HS-5 (cell line): ENCODE measurements around the gene NUP54.

Experiments used
- DNase-seq: peaks from one replicate; pipeline ENCODE4 v3.0.0-alpha.2; 2012; ENCODE audit warnings: low read depth

NUP54 gene

GRCh38 chr4:76148142-76148865 is at the start of gene NUP54:
NUP54 (minus strand) TSS chr4:76148397; CDS start chr4:76148374, 23 bp downstream.
- peak; percentile 81 for DNase-seq

- no peak for DNase-seq
These were observed 49.0 kb upstream of the NUP54 start for GRCh38 chr4:76197031-76197743.

- DNase-seq = no peak
These were observed 48.2 kb upstream of the NUP54 start for GRCh38 chr4:76196376-76196775.

- DNase-seq = no peak
These were observed 47.1 kb upstream of the NUP54 start for GRCh38 chr4:76195326-76195725.

- peak; percentile 89 for DNase-seq
These were observed 46.1 kb upstream of the NUP54 start for GRCh38 chr4:76194325-76194724.

GRCh38 chr4:76192236-76192635 is 44.0 kb upstream of the NUP54 start:
- DNase-seq = no peak

- DNase-seq = no peak
These were observed 40.4 kb upstream of the NUP54 start for GRCh38 chr4:76188557-76188956.

- DNase-seq = no peak
These were observed 40.0 kb upstream of the NUP54 start for GRCh38 chr4:76188149-76188548.

GRCh38 chr4:76187152-76187551 is 39.0 kb upstream of the NUP54 start:
- DNase-seq = no peak

GRCh38 chr4:76182463-76182862 is 34.3 kb upstream of the NUP54 start:
- DNase-seq = no peak

GRCh38 chr4:76179398-76180318 is 31.5 kb upstream of the NUP54 start:
- no peak for DNase-seq

GRCh38 chr4:76178296-76178695 is 30.1 kb upstream of the NUP54 start:
- DNase-seq = no peak

GRCh38 chr4:76177709-76178108 is 29.5 kb upstream of the NUP54 start:
- no peak for DNase-seq

- no peak for DNase-seq
These were observed 27.1 kb upstream of the NUP54 start for GRCh38 chr4:76175336-76175735.

- no peak for DNase-seq
These were observed 26.0 kb upstream of the NUP54 start for GRCh38 chr4:76174216-76174615.

GRCh38 chr4:76168688-76169087 is 20.5 kb upstream of the NUP54 start:
- no peak for DNase-seq

GRCh38 chr4:76166480-76166879 is 18.3 kb upstream of the NUP54 start:
- DNase-seq = no peak

- DNase-seq = no peak
These were observed 12.2 kb upstream of the NUP54 start for GRCh38 chr4:76160355-76160754.

- no peak for DNase-seq
These were observed 8.4 kb upstream of the NUP54 start for GRCh38 chr4:76156635-76157034.

GRCh38 chr4:76155979-76156378 is 7.8 kb upstream of the NUP54 start:
- DNase-seq = no peak

GRCh38 chr4:76153356-76153755 is 5.2 kb upstream of the NUP54 start:
- DNase-seq = no peak

- peak; percentile 60 for DNase-seq
These were observed 599 bp downstream of the NUP54 start for GRCh38 chr4:76147454-76148141.
